Amniotic stem cell (primary cell): ENCODE measurements around the gene RHOF.
"Not testable (repeated sequence)": the region's sequence is repeated elsewhere in the genome, so short reads cannot be mapped to it uniquely, and the experiment has no call there.

Source experiments
- DNase-seq: peaks from one replicate; lab custom pipeline; 2025; lab: John Stamatoyannopoulos, UW

RHOF gene

GRCh38 chr12:121791671-121792551 lies 1.6 kb downstream of the RHOF start:
- DNase-seq: no peak

GRCh38 chr12:121790785-121791184 lies 2.7 kb downstream of the RHOF start:
- not testable (repeated sequence) for DNase-seq

GRCh38 chr12:121789800-121790728 lies 3.4 kb downstream of the RHOF start:
- DNase-seq: no peak

GRCh38 chr12:121789233-121789781 lies 4.2 kb downstream of the RHOF start:
- no peak for DNase-seq

GRCh38 chr12:121788176-121788818 lies 5.2 kb downstream of the RHOF start:
- no peak for DNase-seq

- DNase-seq: no peak
These were observed 6.1 kb downstream of the RHOF start for GRCh38 chr12:121787063-121788025.

- peak; percentile 80 for DNase-seq
These were observed 7.1 kb downstream of the RHOF start for GRCh38 chr12:121786440-121786825.

GRCh38 chr12:121784460-121784859 lies 9.0 kb downstream of the RHOF start:
- peak; percentile 42 for DNase-seq

GRCh38 chr12:121783766-121784165 lies 9.7 kb downstream of the RHOF start:
- DNase-seq: no peak

GRCh38 chr12:121781998-121782979 lies 11.2 kb downstream of the RHOF start:
- no peak for DNase-seq

GRCh38 chr12:121781484-121781997 lies 11.9 kb downstream of the RHOF start:
- no peak for DNase-seq

- DNase-seq: no peak
These were observed 13.1 kb downstream of the RHOF start for GRCh38 chr12:121780429-121780828.

GRCh38 chr12:121779422-121779895 lies 14.0 kb downstream of the RHOF start:
- no peak for DNase-seq

- no peak for DNase-seq
These were observed 14.7 kb downstream of the RHOF start for GRCh38 chr12:121778567-121779421.

GRCh38 chr12:121776190-121777098 lies 17.0 kb downstream of the RHOF start:
- no peak for DNase-seq

- no peak for DNase-seq
These were observed 18.0 kb downstream of the RHOF start for GRCh38 chr12:121775501-121775900.

- DNase-seq: no peak
These were observed 18.5 kb downstream of the RHOF start for GRCh38 chr12:121774968-121775474.
